WTC11 (cell line): ENCODE data around the gene IL12RB1. TPM values are rescaled to one million over a fixed set of nuclear protein-coding genes. Genes with fewer than 3 reads are reported as not detected.

Experiments used
- ATAC-seq: fragments of 200-7000 bp; cut with Tn5 transposase; 2 replicates; pipeline ENCODE4 v1.10.0; 2021; ENCODE audit warnings: mild to moderate bottlenecking, moderate library complexity
- CTCF ChIA-PET: fragments of 300-600 bp; sonication (Branson Sonifier 250); formaldehyde crosslinking; loops from one replicate; lab custom pipeline; 2021; ENCODE audit warnings: antibody characterized with exemption; lab: Charles Lee
- POLR2A ChIA-PET: fragments of 350-600 bp; sonication (Branson Sonifier 250); formaldehyde crosslinking; loops from one replicate; lab custom pipeline; 2021; ENCODE audit warnings: antibody characterized with exemption; lab: Charles Lee
- DNase-seq: peaks from one replicate; pipeline ENCODE4 v3.0.0; 2021; ENCODE audit warnings: low spot score
- H3K27ac Mint-ChIP-seq: 2 replicates; pipeline ENCODE4 v1.8.0; 2021; ENCODE audit warnings: mixed read lengths
- H3K27me3 Mint-ChIP-seq: 2 replicates; pipeline ENCODE4 v1.8.0; 2021; ENCODE audit warnings: low read depth, mild to moderate bottlenecking, moderate library complexity, mixed read lengths
- H3K36me3 Mint-ChIP-seq: 2 replicates; pipeline ENCODE4 v1.8.0; 2021; ENCODE audit warnings: mixed read lengths
- H3K4me1 Mint-ChIP-seq: 2 replicates; pipeline ENCODE4 v1.8.0; 2022; ENCODE audit warnings: mixed read lengths
- H3K4me3 Mint-ChIP-seq: 2 replicates; pipeline ENCODE4 v1.8.0; 2021; ENCODE audit warnings: mild to moderate bottlenecking, moderate library complexity, mixed read lengths
- H3K9me3 Mint-ChIP-seq: 2 replicates; pipeline ENCODE4 v1.8.0; 2021; ENCODE audit warnings: mixed read lengths
- ARID4B ChIP-seq: sonication (generic); formaldehyde crosslinking; IDR thresholded peaks from 2 replicates; pipeline ENCODE4 v1.8.0; 2023; ENCODE audit warnings: missing genetic modification reagents, mild to moderate bottlenecking, borderline replicate concordance
- ATF1 ChIP-seq: sonication (generic); formaldehyde crosslinking; IDR thresholded peaks from 2 replicates; pipeline ENCODE4 v1.8.1; 2023; ENCODE audit warnings: mild to moderate bottlenecking, moderate library complexity, missing genetic modification reagents
- CREB1 ChIP-seq: sonication (generic); formaldehyde crosslinking; IDR thresholded peaks from 2 replicates; pipeline ENCODE4 v1.8.0; 2023; ENCODE audit warnings: mild to moderate bottlenecking, missing genetic modification reagents
- ETV6 ChIP-seq: sonication (generic); formaldehyde crosslinking; IDR thresholded peaks from 2 replicates; pipeline ENCODE4 v1.8.1; 2022; ENCODE audit warnings: mild to moderate bottlenecking, missing genetic modification reagents
- FOXP4 ChIP-seq: sonication (generic); formaldehyde crosslinking; IDR thresholded peaks from 2 replicates; pipeline ENCODE4 v1.8.0; 2022; ENCODE audit warnings: mild to moderate bottlenecking, missing genetic modification reagents
- GABPB1 ChIP-seq: sonication (generic); formaldehyde crosslinking; IDR thresholded peaks from 2 replicates; pipeline ENCODE4 v1.8.1; 2023; ENCODE audit warnings: mild to moderate bottlenecking, missing genetic modification reagents
- GTF2I ChIP-seq: fragments of 250-450 bp; sonication (Bioruptor Pico); conservative IDR thresholded peaks from 2 replicates; pipeline ENCODE4 v1.4.0; 2021; ENCODE audit warnings: mild to moderate bottlenecking
- HMGXB4 ChIP-seq: sonication (generic); formaldehyde crosslinking; IDR thresholded peaks from 2 replicates; pipeline ENCODE4 v1.8.1; 2023; ENCODE audit warnings: mild to moderate bottlenecking, moderate library complexity, missing genetic modification reagents
- JUN ChIP-seq: sonication (generic); formaldehyde crosslinking; IDR thresholded peaks from 2 replicates; pipeline ENCODE4 v1.8.0; 2023; ENCODE audit warnings: mild to moderate bottlenecking, missing genetic modification reagents
- MXD4 ChIP-seq: fragments of 250-450 bp; sonication (Bioruptor Pico); IDR thresholded peaks from 2 replicates; pipeline ENCODE4 v1.8.0; 2021; ENCODE audit warnings: mild to moderate bottlenecking, moderate library complexity, borderline replicate concordance
- NFYB ChIP-seq: sonication (generic); formaldehyde crosslinking; conservative IDR thresholded peaks from 2 replicates; pipeline ENCODE4 v1.8.0; 2022; ENCODE audit warnings: low read depth, missing genetic modification reagents
- NR1H2 ChIP-seq: sonication (generic); formaldehyde crosslinking; IDR thresholded peaks from 2 replicates; pipeline ENCODE4 v1.9.0; 2021; ENCODE audit warnings: mild to moderate bottlenecking, moderate library complexity, missing genetic modification reagents
- NR3C1 ChIP-seq: sonication (generic); formaldehyde crosslinking; conservative IDR thresholded peaks from 2 replicates; pipeline ENCODE4 v1.8.1; 2023; ENCODE audit warnings: low read depth, mild to moderate bottlenecking, missing genetic modification reagents
- RELA ChIP-seq: sonication (generic); formaldehyde crosslinking; IDR thresholded peaks from 2 replicates; pipeline ENCODE4 v1.8.1; 2022; ENCODE audit warnings: missing genetic modification reagents, mild to moderate bottlenecking, borderline replicate concordance
- TCF7 ChIP-seq: sonication (generic); formaldehyde crosslinking; IDR thresholded peaks from 2 replicates; pipeline ENCODE4 v1.8.0; 2022; ENCODE audit warnings: mild to moderate bottlenecking, low read depth, missing genetic modification reagents, moderate library complexity
- ZBTB21 ChIP-seq: sonication (generic); formaldehyde crosslinking; IDR thresholded peaks from 2 replicates; pipeline ENCODE4 v1.8.1; 2023; ENCODE audit warnings: mild to moderate bottlenecking, missing genetic modification reagents, borderline replicate concordance
- ZNF121 ChIP-seq: sonication (generic); formaldehyde crosslinking; IDR thresholded peaks from 2 replicates; pipeline ENCODE4 v1.8.0; 2023; ENCODE audit warnings: missing genetic modification reagents
- ZNF138 ChIP-seq: sonication (generic); formaldehyde crosslinking; conservative IDR thresholded peaks from 2 replicates; pipeline ENCODE4 v1.8.1; 2022; ENCODE audit warnings: mild to moderate bottlenecking, moderate library complexity, missing genetic modification reagents
- ZNF232 ChIP-seq: sonication (generic); formaldehyde crosslinking; IDR thresholded peaks from 2 replicates; pipeline ENCODE4 v1.8.0; 2022; ENCODE audit warnings: mild to moderate bottlenecking, missing genetic modification reagents
- ZNF281 ChIP-seq: sonication (generic); formaldehyde crosslinking; IDR thresholded peaks from 2 replicates; pipeline ENCODE4 v1.8.0; 2023; ENCODE audit warnings: mild to moderate bottlenecking, missing genetic modification reagents
- ZNF423 ChIP-seq: fragments of 250-450 bp; sonication (Bioruptor Pico); IDR thresholded peaks from 2 replicates; pipeline ENCODE4 v2.1.2; 2022; ENCODE audit warnings: mild to moderate bottlenecking, moderate library complexity
- ZNF512 ChIP-seq: sonication (generic); formaldehyde crosslinking; IDR thresholded peaks from 2 replicates; pipeline ENCODE4 v1.8.1; 2022; ENCODE audit warnings: missing genetic modification reagents, borderline replicate concordance
- total RNA-seq: library from RNA; stranded (reverse); gene quantifications from 3 replicates; pipeline ENCODE4 v1.2.3, GENCODE V29; 2021

IL12RB1 gene
- total RNA-seq, 1 experiment from 2014 or later = not detected

- Mint-ChIP-seq H3K36me3 (peaks cover 19% of the 10 kb centered on the region), H3K27me3 (no peaks in the 10 kb centered on the region), H3K9me3 (no peaks in the 10 kb centered on the region), H3K4me1 (no peaks in the 10 kb centered on the region), H3K4me3 (no peak overlapping the region), H3K27ac (no peak overlapping the region)
- no peak for TF ChIP-seq ARID4B (CRISPR knock-in tag)
- TF ChIP-seq ZNF512 (CRISPR knock-in tag) = no peak
- TF ChIP-seq ZBTB21 (CRISPR knock-in tag) = no peak
- no peak for TF ChIP-seq ZNF121 (CRISPR knock-in tag)
- no peak for ATAC-seq
- ChIA-PET CTCF (interaction anchor here (0.7 kb wide), 1 partner anchor 13 kb away, joined by 3 read pairs; no protein-coding TSS in a partner anchor), POLR2A (interaction anchor here (0.7 kb wide), 2 partner anchors 16 to 59 kb away, joined by 3 read pairs; no protein-coding TSS in a partner anchor)
- no peak for DNase-seq
These were observed 39.4 kb upstream of the IL12RB1 start for GRCh38 chr19:18126097-18126496.

GRCh38 chr19:18123819-18124218, 37.1 kb upstream of the IL12RB1 start:
- POLR2A ChIA-PET = no interaction called here
- ATAC-seq = no peak
- Mint-ChIP-seq H3K36me3 (peaks cover 13% of the 10 kb centered on the region), H3K27me3 (peaks cover 2% of the 10 kb centered on the region), H3K9me3 (no peaks in the 10 kb centered on the region), H3K4me3 (no peak overlapping the region), H3K4me1 (peaks cover 15% of the 10 kb centered on the region), H3K27ac (no peak overlapping the region)
- TF ChIP-seq ZNF232 (CRISPR knock-in tag) (no peak), GABPB1 (CRISPR knock-in tag) (no peak), NFYB (CRISPR knock-in tag) (no peak), ETV6 (CRISPR knock-in tag) (no peak), NR3C1 (CRISPR knock-in tag) (no peak), RELA (CRISPR knock-in tag) (no peak), GTF2I (no peak), ATF1 (CRISPR knock-in tag) (no peak), TCF7 (CRISPR knock-in tag) (no peak), HMGXB4 (CRISPR knock-in tag) (no peak), JUN (no peak), ZNF281 (CRISPR knock-in tag) (no peak), ZNF423 (CRISPR knock-in tag) (no peak), ZNF138 (CRISPR knock-in tag) (no peak), MXD4 (CRISPR knock-in tag) (no peak), FOXP4 (CRISPR knock-in tag) (no peak), CREB1 (CRISPR knock-in tag) (no peak), NR1H2 (CRISPR knock-in tag) (no peak)
- DNase-seq = no peak
- CTCF ChIA-PET = interaction anchor here (2.8 kb wide), 1 partner anchor 11 kb away, joined by 12 read pairs; no protein-coding TSS in a partner anchor
